ENCODE data around the gene B4GALT2. TPM values are rescaled to one million over a fixed set of nuclear protein-coding genes. Genes with fewer than 3 reads are reported as not detected.
A peak's percentile ranks its signal among the peaks of the same experiment; 100 is the strongest.

B4GALT2 gene
- 10 to 100 TPM; 21.4 to 51.4 (median 41.0) TPM for total RNA-seq

GRCh38 chr1:43978551-43979260 is at the start of gene B4GALT2:
B4GALT2 (plus strand) TSS chr1:43979210; CDS start chr1:43981161, 1,951 bp downstream.
- no peak for TF ChIP-seq POLR2AphosphoS5 (IDR thresholded peaks at IDR 0.05)
- Histone ChIP-seq H3K27ac (peak within 1 kb of the TSS; percentile 65), H3K4me3 (peak within 1 kb of the TSS; percentile 85), H3K36me3 (peaks cover 13% of the 10 kb centered on the region), H3K27me3 (no peaks in the 10 kb centered on the region), H3K9me3 (no peaks in the 10 kb centered on the region), H3K4me1 (peaks cover 62% of the 10 kb centered on the region)
- WGBS, result 15% methylated on average over 17 of the region's 54 CpGs
- DNase-seq (ENCODE audit: low spot score in 2 of 2), result peak in 1 of 2 donors; percentile 78

- Histone ChIP-seq H3K4me1 (peaks cover 31% of the 10 kb centered on the region), H3K27me3 (peaks cover 10% of the 10 kb centered on the region), H3K36me3 (no peaks in the 10 kb centered on the region), H3K27ac (no peak overlapping the region), H3K4me3 (no peak overlapping the region), H3K9me3 (no peaks in the 10 kb centered on the region)
- DNase-seq (ENCODE audit: low spot score in 2 of 2), result no peak
- WGBS, result 92% methylated on average over 5 of the region's 10 CpGs
- no peak for TF ChIP-seq EP300 (IDR thresholded peaks at IDR 0.05)
- peak in 1 of 2 donors; percentile 34 for TF ChIP-seq CTCF (IDR thresholded peaks at IDR 0.05)
These were observed 48.7 kb upstream of the B4GALT2 start for GRCh38 chr1:43930168-43930948.

GRCh38 chr1:43930949-43931275 is 48.1 kb upstream of the B4GALT2 start:
- Histone ChIP-seq H3K27me3 (peaks cover 10% of the 10 kb centered on the region), H3K36me3 (no peaks in the 10 kb centered on the region), H3K27ac (no peak overlapping the region), H3K9me3 (no peaks in the 10 kb centered on the region), H3K4me3 (no peak overlapping the region), H3K4me1 (peaks cover 37% of the 10 kb centered on the region)
- whole genome bisulfite sequencing, result 39% methylated on average over 2 of the region's 4 CpGs
- TF ChIP-seq EP300 (IDR thresholded peaks at IDR 0.05), result no peak
- TF ChIP-seq POLR2AphosphoS5 (IDR thresholded peaks at IDR 0.05), result no peak
- TF ChIP-seq POLR2A (IDR thresholded peaks at IDR 0.05), result no peak
- TF ChIP-seq CTCF (IDR thresholded peaks at IDR 0.05), result no peak
- no peak for DNase-seq (ENCODE audit: low spot score in 2 of 2)

- Histone ChIP-seq H3K36me3 (no peaks in the 10 kb centered on the region), H3K27ac (no peak overlapping the region), H3K27me3 (peaks cover 10% of the 10 kb centered on the region), H3K4me3 (no peak overlapping the region), H3K9me3 (no peaks in the 10 kb centered on the region), H3K4me1 (peaks cover 46% of the 10 kb centered on the region)
- DNase-seq (ENCODE audit: low spot score in 2 of 2), result no peak
- 94% methylated on average over 9 of the region's 13 CpGs for WGBS
- TF ChIP-seq CTCF (IDR thresholded peaks at IDR 0.05), result no peak
- no peak for TF ChIP-seq EP300 (IDR thresholded peaks at IDR 0.05)
- TF ChIP-seq POLR2A (IDR thresholded peaks at IDR 0.05), result no peak
- TF ChIP-seq POLR2AphosphoS5 (IDR thresholded peaks at IDR 0.05), result no peak
These were observed 47.0 kb upstream of the B4GALT2 start for GRCh38 chr1:43931711-43932660.

- no peak overlapping the region for H3K27ac ChIP-seq
- no peaks in the 10 kb centered on the region for H3K36me3 ChIP-seq
- H3K4me3 ChIP-seq, result peak overlapping the region; percentile 45
- peaks cover 51% of the 10 kb centered on the region for H3K4me1 ChIP-seq
- TF ChIP-seq EP300 (IDR thresholded peaks at IDR 0.05) (no peak), POLR2A (IDR thresholded peaks at IDR 0.05) (no peak), CTCF (IDR thresholded peaks at IDR 0.05) (no peak), POLR2AphosphoS5 (IDR thresholded peaks at IDR 0.05) (no peak)
- 28% methylated on average over 8 of the region's 8 CpGs for WGBS
- DNase-seq (ENCODE audit: low spot score in 2 of 2), result no peak
- peaks cover 10% of the 10 kb centered on the region for H3K27me3 ChIP-seq
- no peaks in the 10 kb centered on the region for H3K9me3 ChIP-seq
These were observed 46.1 kb upstream of the B4GALT2 start for GRCh38 chr1:43932786-43933385.
